Tongue (tissue), 2 donors: ENCODE data around the gene UGT1A8. TPM values are rescaled to one million over a fixed set of nuclear protein-coding genes. Genes with fewer than 3 reads are reported as not detected.

Source experiments
- DNase-seq: peaks from one replicate; pipeline ENCODE4 v3.0.0-alpha.2; 2015
- total RNA-seq: library from RNA; depleted of rRNA; stranded (reverse); fragments of >200 nt; gene quantifications from one replicate; pipeline ENCODE4 v1.2.3, GENCODE V29; 2014

Gene UGT1A8
- total RNA-seq, 1 donor from 2014 or later = 0.31 TPM

- DNase-seq = no peak
Measured at GRCh38 chr2:233768076-233768475, 150.6 kb downstream of the UGT1A8 start.

- no peak for DNase-seq
Measured at GRCh38 chr2:233769260-233769659, 151.8 kb downstream of the UGT1A8 start.

GRCh38 chr2:233772153-233772552, 154.7 kb downstream of the UGT1A8 start:
- no peak for DNase-seq

GRCh38 chr2:233772583-233772982, 155.2 kb downstream of the UGT1A8 start:
- DNase-seq = no peak

- DNase-seq = no peak
Measured at GRCh38 chr2:233773854-233774253, 156.4 kb downstream of the UGT1A8 start.

- no peak for DNase-seq
Measured at GRCh38 chr2:233775414-233775813, 158.0 kb downstream of the UGT1A8 start.

GRCh38 chr2:233778030-233778429, 160.6 kb downstream of the UGT1A8 start, which contains the start of gene MROH2A:
Gene MROH2A (plus strand): TSS chr2:233778330. CDS start chr2:233779359, 1,029 bp downstream.
- no peak for DNase-seq

GRCh38 chr2:233779722-233780121, 162.3 kb downstream of the UGT1A8 start:
- DNase-seq = no peak

- DNase-seq = no peak
Measured at GRCh38 chr2:233780771-233781170, 163.3 kb downstream of the UGT1A8 start.

- no peak for DNase-seq
Measured at GRCh38 chr2:233789554-233789953, 172.1 kb downstream of the UGT1A8 start.

- no peak for DNase-seq
Measured at GRCh38 chr2:233791151-233791882, 173.9 kb downstream of the UGT1A8 start.

- no peak for DNase-seq
Measured at GRCh38 chr2:233791883-233792329, 174.5 kb downstream of the UGT1A8 start.

GRCh38 chr2:233792720-233793119, 175.3 kb downstream of the UGT1A8 start:
- DNase-seq = no peak

GRCh38 chr2:233793465-233794127, 176.2 kb downstream of the UGT1A8 start:
- DNase-seq = no peak

GRCh38 chr2:233794128-233794658, 176.8 kb downstream of the UGT1A8 start:
- no peak for DNase-seq

- no peak for DNase-seq
Measured at GRCh38 chr2:233795735-233796171, 178.3 kb downstream of the UGT1A8 start.

GRCh38 chr2:233796254-233796653, 178.8 kb downstream of the UGT1A8 start:
- no peak for DNase-seq

GRCh38 chr2:233798335-233799086, 181.1 kb downstream of the UGT1A8 start:
- DNase-seq = no peak

- no peak for DNase-seq
Measured at GRCh38 chr2:233799087-233799665, 181.7 kb downstream of the UGT1A8 start.

- no peak for DNase-seq
Measured at GRCh38 chr2:233799716-233800115, 182.3 kb downstream of the UGT1A8 start.

GRCh38 chr2:233800208-233800607, 182.8 kb downstream of the UGT1A8 start:
- DNase-seq = no peak
